GM10266 (cell line): ENCODE data around the gene RASSF4.

ENCODE experiments used
- DNase-seq: peaks from one replicate; pipeline ENCODE4 v3.0.0; 2012; ENCODE audit errors: extremely low spot score
- TF ChIP-seq, protein P1 (sequence below): IDR thresholded peaks from 2 replicates; pipeline ENCODE4 v1.5.1; 2012; ENCODE audit warnings: mild to moderate bottlenecking, low read depth; ENCODE audit not compliant: control insufficient read depth, insufficient read depth; ENCODE audit errors: missing control alignments

Gene RASSF4

DNA sequence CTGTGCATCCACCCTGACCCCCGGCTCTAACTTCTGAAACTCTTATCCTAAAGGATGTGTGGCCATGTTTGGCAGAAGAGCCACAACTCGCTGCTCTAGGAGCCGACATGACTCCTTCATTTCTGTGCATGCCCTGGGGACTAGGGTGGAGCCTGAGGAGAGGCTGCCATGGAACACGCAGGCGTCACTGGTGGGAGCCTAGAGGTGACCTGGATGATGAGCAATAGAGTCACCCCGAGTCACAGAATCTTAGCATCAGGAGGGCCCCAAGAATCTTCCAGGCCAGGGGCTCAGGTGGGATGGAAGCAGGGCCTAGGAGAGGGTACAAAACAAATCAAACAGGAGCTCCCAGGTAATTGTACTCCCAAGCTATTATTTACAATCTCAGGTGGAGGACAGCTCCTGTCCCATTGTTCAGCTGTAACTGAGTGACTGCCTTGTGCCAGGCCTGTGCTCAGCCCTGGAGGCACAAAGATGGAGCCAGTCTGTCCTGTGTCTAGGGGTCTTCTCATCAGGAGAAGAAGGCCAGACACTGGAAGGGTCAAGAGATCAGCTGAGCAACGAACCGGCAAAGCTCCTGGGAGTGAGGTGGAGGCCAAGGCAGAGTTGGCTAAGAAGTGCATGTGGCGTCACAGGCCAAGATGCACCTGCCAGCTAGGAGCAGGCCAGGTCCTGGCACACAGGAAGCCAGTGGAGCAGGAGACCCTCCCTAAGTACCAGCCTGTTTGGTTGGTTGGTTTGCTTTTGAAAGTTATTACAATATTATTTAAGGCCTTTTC is 35.3 kb downstream of the RASSF4 start:
- no peak for DNase-seq
- TF ChIP-seq, protein P1, sequence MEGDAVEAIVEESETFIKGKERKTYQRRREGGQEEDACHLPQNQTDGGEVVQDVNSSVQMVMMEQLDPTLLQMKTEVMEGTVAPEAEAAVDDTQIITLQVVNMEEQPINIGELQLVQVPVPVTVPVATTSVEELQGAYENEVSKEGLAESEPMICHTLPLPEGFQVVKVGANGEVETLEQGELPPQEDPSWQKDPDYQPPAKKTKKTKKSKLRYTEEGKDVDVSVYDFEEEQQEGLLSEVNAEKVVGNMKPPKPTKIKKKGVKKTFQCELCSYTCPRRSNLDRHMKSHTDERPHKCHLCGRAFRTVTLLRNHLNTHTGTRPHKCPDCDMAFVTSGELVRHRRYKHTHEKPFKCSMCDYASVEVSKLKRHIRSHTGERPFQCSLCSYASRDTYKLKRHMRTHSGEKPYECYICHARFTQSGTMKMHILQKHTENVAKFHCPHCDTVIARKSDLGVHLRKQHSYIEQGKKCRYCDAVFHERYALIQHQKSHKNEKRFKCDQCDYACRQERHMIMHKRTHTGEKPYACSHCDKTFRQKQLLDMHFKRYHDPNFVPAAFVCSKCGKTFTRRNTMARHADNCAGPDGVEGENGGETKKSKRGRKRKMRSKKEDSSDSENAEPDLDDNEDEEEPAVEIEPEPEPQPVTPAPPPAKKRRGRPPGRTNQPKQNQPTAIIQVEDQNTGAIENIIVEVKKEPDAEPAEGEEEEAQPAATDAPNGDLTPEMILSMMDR = no peak

DNA sequence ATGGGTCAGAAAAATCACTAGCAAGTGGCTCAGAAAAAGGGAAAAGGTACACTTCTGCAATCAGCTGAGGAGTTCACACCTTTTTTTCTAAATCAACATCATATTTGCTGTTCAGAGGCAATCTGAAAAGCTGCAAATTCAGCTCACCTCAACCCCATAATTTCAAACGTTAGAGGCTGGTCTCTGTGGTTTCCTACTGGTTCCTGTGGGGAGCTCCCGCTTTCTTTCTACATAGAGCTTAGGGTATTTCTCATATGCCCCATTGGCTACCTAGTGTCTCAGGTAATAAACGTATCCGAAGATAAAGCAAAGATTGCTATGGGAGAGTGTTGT is 35.9 kb downstream of the RASSF4 start:
- TF ChIP-seq, protein P1 = no peak
- DNase-seq = no peak

DNA sequence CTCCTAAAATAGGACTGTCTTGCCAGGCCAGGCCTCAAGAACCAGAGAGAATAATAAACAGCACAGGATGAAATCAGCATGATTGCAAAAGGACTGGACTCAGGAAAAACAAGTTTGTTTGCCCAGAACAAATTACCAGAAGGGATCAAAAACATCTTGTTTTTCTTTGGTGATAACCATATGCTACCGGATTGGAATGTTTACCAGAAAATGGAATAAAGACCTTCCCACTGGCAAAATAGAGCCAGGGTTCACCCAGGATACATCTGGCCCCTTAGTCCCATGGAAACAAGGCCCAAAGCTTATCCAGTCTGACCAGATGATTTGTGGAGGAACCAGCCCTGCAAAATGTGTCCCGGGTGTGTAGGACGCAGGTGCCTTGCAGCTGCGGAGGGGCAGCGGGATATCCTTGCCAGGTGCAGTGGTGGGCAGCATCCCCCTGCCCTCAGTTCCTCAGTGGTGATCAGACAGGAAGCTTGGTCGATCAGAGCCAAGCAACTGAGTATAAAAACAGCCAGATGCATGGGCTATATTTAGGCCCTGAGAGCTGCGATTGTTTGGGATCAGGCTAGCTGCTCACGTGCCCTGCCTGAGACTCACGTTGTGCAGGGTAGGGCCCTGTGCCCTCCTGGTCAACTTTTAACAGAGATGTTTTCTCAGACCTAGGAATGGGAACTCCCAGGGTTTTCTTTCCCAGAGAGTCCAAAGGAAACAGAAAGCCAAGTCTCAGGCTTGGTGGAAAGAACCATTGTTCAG is 36.5 kb downstream of the RASSF4 start:
- no peak for DNase-seq
- TF ChIP-seq, protein P1 = no peak

DNA sequence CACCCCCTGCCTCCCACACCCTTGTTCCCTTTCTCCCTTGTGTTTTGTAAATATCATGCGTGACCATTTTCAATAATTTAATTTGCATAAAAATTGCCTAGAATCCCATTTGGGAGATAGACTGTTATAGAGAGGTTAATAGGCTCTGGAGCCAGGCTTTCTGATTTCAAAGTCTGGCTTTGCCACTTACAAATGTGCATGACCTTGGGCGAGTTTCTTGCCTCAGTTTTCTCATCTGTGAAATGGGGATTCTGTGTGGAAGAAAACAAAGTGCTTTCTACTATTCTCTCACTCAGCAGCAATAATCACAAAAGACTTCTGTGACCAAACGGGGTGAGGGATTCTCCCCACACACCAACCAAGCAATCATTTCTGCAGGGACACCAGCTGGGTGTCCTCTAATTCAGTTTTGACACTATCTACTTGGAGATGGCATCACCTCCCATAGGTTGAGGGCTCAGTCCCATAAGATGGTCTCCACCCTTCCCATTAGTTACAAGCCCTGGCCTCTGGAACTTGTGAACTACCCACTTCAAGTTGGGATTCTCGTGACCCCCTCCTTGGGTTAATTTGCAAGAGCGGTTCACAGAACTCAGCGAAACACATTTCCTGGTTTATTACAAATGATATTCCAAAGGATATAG is 37.6 kb downstream of the RASSF4 start:
- TF ChIP-seq, protein P1 = no peak

DNA sequence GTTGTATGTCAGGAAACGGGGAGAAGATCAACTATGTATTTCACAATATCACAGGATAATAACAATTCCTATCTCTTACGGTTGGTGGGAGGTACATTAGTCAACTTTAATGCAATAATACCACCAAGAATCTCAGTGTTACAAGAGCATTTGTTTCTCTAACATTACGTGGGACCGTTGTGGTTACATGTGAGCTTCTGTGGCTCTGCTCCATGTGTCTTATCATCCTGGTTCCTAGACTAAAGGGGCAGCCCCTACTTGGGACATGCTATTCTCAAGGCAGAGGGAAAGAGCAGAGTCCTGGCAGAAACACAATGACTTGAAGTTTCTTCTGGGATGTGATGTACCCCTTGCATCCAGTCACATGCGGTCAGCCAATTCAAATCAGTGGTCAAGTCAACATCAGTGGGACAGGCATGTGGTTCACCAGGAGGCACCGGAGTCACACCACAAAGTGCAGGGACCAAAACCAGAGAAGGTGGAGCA is 38.6 kb downstream of the RASSF4 start:
- TF ChIP-seq, protein P1 = no peak
- no peak for DNase-seq

More for the DNA sequence above, 37.6 kb downstream of the RASSF4 start:
- no peak for DNase-seq

DNA sequence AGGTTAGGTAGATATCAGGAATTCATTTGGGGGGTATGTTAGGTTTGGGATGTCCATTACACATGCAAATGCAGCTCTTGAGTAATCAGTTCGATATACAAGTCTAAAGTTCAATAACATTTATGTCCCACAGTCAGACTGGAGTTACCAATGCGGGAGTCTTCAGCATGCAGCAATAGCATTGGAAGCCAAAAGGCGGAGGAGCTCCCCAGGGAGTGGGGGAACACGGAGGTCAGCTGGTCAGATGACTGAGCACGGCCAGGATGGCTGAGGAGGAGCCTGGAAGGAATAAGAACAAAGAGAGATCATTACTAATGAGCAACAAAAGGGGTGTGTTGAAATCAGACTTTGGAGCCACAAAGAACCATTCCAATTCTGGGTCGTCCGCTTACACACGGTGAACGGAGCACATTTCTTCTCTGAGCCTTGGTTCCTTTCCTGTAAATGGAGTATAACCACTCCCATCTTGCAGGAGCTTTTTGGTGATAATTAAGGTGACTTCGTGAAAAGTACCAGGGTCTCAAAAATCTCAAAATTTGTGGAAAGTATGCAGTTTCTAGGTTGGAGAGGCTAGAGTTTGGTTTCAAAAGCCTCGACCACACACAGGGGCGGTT is 40.6 kb downstream of the RASSF4 start:
- DNase-seq = no peak

More for the DNA sequence above, 40.6 kb downstream of the RASSF4 start:
- TF ChIP-seq, protein P1 = no peak
